LNCaP clone FGC (cell line): ENCODE measurements around the gene CCDC187.

ENCODE experiments used
- DNase-seq: peaks from one replicate; pipeline ENCODE4 v3.0.0-alpha.2; 2011; ENCODE audit warnings: low read depth
- H3K4me3 ChIP-seq: 2 replicates; pipeline ENCODE4 v1.5.1; 2011; ENCODE audit warnings: mild to moderate bottlenecking, low read depth, low read length, control low read depth
- TF ChIP-seq, protein P1 (sequence below): IDR thresholded peaks from 2 replicates; pipeline ENCODE4 v1.5.1; 2012; ENCODE audit warnings: mild to moderate bottlenecking; ENCODE audit not compliant: control insufficient read depth, insufficient read depth; ENCODE audit errors: extremely low read depth

CCDC187 gene

DNA sequence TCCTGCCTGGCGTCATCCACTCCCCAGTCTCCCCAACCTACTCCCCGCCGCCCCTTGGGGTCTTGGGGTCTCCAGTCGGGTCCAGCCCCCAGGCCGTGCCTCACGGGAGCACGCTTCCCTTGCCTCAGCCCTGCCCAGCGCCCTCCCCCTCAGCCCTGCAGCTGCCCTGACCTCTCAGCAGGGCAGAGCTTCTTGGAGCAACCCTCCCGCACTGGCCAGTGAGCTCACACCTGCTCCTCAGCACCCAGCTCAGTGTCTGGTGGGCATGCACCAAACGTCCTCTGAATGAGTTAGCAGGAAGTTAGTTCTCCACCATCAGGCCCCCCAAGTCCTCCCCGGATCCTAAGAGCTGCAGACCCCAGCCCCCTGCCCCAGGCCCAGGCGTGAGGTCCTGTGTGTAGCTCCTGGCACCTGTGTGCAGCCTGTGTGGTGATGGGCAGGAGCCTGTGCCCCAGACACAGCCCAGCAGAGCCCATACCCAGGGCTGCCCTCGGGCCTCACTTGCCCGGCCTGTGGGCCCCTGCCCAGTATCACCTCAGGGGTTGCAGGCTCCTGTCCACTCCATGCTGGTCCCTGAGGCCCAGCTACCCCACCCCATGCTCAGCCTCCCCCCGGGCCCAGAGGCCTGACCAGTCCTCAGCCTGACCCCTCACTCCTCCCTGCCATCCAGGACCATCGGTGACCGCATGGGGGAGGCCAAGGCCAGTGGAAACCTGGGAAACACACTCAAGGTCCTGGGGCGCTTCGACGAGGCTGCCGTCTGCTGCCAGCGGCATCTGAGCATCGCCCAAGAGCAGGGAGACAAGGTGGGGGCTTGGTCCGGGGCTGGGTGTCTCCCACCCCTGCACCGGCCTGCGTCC, 31.6 kb upstream of the CCDC187 start:
- no peak overlapping the region for H3K4me3 ChIP-seq

GRCh38 chr9:136334541-136334940, 30.6 kb upstream of the CCDC187 start:
- TF ChIP-seq, protein P1, sequence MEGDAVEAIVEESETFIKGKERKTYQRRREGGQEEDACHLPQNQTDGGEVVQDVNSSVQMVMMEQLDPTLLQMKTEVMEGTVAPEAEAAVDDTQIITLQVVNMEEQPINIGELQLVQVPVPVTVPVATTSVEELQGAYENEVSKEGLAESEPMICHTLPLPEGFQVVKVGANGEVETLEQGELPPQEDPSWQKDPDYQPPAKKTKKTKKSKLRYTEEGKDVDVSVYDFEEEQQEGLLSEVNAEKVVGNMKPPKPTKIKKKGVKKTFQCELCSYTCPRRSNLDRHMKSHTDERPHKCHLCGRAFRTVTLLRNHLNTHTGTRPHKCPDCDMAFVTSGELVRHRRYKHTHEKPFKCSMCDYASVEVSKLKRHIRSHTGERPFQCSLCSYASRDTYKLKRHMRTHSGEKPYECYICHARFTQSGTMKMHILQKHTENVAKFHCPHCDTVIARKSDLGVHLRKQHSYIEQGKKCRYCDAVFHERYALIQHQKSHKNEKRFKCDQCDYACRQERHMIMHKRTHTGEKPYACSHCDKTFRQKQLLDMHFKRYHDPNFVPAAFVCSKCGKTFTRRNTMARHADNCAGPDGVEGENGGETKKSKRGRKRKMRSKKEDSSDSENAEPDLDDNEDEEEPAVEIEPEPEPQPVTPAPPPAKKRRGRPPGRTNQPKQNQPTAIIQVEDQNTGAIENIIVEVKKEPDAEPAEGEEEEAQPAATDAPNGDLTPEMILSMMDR, result no peak
- no peak overlapping the region for H3K4me3 ChIP-seq
- no peak for DNase-seq

More for the DNA sequence above, 31.6 kb upstream of the CCDC187 start:
- TF ChIP-seq, protein P1, result no peak
- no peak for DNase-seq

- no peak overlapping the region for H3K4me3 ChIP-seq
- DNase-seq, result no peak
- TF ChIP-seq, protein P1, result no peak
Observed at GRCh38 chr9:136333486-136333885, 29.6 kb upstream of the CCDC187 start.

- H3K4me3 ChIP-seq, result no peak overlapping the region
- TF ChIP-seq, protein P1, result no peak
- no peak for DNase-seq
Observed at GRCh38 chr9:136333045-136333444, 29.2 kb upstream of the CCDC187 start.

DNA sequence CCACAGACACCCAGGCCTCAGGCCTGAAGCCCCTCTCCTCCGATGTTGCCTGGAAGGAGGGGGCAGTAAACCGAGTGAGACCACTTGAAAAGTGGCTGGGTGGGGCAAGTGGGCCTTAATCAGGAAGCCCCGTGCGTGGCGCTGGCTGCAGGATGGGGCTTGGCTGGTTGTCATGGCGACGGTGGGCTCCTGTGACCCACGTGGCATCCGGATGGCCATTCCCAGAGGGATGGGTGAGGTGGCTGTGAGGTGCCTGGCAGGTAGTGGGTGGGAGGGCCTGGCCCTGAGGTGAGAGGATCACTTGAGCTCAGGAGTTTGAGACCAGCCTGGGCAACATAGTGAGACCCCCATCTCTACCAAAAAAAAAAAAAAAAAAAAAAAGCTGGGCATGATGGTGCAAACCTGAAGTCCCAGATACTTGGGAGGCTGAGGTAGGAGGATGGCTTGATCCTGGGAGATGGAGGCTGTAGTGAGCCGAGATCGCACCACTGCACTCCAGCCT, 28.6 kb upstream of the CCDC187 start:
- TF ChIP-seq, protein P1, result no peak
- H3K4me3 ChIP-seq, result no peak overlapping the region
- no peak for DNase-seq

GRCh38 chr9:136331556-136332481, 27.9 kb upstream of the CCDC187 start:
- no peak for DNase-seq
- TF ChIP-seq, protein P1, result no peak
- no peak overlapping the region for H3K4me3 ChIP-seq
